Stimulated activated CD4-positive, alpha-beta T cell treated with anti-CD3 and anti-CD28 coated beads, Interleukin-4, amount 100 ng/mL, for 4 hours (primary cell): Measurements from ENCODE around the gene FGGY.
"Not testable (repeated sequence)": the region's sequence is repeated elsewhere in the genome, so short reads cannot be mapped to it uniquely, and the experiment has no call there.

ENCODE experiments used
- DNase-seq, 2 experiments: peaks; one replicate each; pipeline ENCODE4 v3.0.0-alpha.2; 2020

FGGY gene

DNA sequence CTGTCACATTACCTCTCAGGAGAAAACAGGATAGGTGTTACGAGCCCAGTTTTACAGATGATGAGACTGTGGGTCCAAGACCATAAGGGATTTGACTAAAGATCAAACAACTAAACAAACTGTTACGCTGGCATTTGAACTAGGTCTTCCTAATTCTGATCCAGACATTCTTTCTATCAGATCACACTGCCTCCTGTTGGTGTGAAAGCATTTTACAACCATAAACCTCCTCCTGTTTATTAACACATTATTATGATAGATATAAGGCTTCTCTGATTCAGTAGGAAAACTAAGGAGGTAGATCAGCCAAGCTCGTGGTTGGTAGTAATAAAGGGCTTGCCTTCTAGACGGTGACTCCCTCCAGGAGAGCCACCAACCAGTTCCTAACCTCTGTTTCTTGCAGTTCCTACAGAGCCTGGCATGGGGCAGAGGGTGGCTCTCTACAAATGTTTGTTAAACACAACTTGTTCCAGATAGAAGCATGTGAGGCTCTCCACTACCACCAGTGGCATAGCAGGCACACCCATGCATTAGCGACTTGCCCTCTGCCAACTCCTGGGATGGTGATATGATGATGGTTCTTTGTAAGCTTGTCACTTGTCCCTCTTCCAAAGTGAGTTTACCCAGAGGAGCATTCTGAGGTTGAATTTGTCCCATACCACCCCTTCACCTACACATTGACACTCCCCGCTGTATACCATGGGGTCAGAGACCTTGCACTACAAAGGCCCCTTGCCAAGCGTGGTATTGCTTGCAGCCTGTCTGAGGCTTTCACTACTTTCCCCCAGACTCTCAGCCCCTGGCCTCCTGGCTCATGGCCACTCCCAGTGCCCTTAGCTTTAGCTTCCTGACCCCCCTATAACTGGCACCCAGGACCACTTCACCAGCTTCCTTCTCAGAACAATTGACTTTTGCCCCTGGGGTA, 421.4 kb downstream of the FGGY start:
- DNase-seq: no peak

DNA sequence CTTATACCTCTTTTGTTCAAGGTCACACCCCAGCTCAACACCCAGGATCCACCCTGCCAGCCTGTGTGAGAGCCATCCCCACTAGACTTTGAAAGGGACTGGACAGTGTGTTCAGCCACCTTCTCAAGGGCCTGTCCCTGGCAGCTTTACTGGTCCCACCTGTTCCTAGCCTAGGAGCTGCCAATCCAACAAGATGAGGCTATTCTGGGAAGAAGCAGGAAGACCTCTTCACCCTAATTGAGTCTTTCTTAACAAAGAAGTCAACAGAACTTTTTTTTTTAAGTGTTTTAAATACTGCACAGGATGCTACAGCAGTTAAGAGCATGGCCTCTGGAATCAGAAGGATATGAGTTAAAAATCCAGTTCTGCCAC, 422.1 kb downstream of the FGGY start:
- no peak for DNase-seq

DNA sequence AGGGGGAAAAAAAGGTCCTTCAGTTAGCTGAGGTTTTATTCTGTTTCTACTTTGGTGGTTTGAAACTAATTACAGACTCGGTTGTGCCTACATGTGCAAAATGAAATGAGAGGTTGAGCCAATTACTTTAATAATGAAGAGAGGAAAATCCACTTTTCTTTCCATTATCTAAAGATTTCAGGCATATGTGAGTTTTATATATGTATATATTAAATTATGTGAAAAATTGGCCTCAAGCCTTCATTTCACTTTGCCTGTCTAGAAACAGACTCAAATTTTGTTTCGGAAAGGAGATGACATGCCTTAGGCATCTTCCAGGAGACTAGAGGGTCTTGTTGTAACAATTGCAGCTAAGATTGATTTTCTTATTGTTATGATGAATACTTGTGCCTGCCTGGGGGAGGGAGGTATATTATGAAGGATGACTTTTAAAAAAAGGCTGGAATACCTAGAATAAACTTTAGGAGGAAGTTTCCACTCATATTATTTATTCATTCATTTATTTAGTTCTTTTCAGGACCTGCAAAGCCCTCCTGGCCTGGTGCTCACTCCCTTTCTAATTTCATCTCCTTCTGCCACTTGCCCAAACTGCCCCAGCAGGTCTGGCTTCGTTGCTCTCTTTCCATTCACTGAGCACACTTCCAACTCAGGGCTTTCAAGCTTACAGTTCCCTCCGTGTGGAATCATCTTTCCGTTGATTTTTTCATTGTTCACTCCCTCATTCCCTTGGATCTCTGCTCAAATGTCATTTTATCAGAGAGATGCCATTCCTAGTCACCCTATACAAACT, 423.6 kb downstream of the FGGY start:
- no peak for DNase-seq

DNA sequence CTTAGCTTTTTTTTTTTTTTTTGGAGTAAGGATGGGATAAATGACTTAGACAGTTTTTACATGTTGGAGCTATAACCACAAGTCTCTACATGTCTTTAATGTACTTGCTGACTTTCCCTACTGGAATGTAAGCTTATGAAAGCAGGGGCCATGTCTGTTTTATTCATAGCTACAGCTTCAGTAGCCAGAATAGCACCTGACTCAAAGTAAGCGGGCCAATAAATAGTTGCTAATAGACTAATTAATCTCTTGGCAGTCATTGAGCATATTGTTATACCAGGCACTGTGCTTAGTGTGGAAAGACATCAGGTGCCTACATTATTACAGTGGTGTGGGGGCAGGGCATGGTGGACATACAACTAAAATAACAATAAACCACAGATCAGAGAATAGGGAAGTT, 433.4 kb downstream of the FGGY start:
- no peak for DNase-seq

DNA sequence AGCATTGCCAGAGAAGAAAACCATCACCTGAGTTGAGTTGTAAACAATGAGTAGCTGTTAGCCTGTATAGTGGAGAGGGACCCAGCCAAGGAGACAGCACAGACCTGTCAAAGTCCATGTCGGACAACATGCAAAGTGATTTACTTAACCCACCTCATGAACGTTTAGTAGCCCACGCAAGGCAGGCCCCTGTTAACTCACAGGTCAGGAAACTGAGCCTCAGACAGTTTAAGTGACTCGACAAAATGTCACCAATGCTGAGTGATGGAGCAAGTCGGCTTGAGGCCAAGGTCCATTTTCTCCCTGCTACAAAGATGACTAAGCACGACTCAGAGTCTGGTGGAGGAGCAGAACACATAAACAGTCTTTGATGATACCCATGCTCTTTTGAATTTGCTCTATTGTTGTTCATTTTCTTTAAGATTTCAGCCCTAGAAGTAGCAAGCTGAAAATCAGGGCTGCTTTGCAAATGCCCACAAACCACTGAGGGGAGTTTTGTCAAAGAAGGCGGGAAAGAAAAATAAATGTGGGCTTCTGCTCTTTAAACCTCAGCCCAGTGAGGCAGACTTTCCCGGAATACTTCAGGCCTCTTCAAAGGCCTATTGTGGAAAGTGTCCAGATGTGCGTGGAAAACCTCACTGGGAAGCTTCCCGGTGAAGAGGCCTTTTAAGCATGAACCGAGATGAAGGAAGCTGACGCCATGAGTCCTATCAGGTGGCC, 434.0 kb downstream of the FGGY start:
- no peak for DNase-seq

DNA sequence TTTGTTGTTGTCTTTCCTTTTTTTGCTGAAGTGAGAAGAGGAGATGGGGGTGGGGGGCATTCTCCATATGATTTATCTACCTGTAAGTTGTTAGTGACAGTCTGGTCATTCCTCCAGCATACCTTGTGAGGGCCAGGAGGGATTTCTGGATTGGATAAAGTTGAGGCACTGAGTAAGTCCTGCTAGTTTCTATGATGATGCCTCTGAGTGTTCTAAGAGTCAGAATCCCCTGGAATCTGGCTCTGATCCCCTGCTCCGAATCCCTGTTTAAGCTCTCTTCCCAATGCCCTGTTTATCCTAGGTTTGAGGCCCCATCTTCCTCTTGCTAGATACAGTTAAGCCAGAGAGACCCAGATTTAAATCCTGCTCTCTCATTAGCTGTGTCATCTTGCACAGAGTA, 434.7 kb downstream of the FGGY start:
- no peak for DNase-seq

DNA sequence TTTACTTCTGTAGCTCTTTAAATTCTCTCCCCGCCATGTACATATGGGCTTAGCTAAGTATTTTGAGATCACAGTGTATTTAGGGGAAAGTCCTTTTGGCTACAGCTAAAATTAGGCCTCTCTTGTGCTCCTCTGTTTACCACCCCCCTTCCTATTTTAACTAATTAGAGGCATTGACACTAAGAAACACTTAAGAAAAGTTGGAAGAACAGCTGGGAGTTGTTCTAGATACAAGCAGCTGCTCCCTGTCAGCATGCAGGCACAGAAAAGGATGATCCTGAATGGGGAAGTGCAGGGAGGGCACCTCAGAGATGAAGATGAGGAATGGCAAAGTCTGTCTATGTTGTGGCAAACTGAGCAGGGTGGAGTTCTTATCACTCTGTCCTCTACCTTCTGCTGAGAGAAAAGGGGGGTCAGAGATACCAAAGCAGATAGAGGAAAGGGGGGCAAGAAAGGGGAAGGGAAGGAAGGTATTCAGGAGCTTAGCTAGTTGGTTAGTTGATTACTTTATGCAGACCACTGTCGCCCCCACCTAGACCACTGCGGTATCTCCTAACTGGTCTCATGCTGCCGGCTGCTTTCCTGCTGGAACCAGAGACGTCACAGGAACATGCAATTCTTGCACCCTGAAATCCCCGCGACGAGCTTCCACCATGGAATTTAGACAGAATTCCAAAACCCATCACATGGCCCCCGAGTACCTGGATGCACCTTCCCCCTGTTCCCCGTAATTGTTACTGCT, 435.5 kb downstream of the FGGY start:
- no peak for DNase-seq

DNA sequence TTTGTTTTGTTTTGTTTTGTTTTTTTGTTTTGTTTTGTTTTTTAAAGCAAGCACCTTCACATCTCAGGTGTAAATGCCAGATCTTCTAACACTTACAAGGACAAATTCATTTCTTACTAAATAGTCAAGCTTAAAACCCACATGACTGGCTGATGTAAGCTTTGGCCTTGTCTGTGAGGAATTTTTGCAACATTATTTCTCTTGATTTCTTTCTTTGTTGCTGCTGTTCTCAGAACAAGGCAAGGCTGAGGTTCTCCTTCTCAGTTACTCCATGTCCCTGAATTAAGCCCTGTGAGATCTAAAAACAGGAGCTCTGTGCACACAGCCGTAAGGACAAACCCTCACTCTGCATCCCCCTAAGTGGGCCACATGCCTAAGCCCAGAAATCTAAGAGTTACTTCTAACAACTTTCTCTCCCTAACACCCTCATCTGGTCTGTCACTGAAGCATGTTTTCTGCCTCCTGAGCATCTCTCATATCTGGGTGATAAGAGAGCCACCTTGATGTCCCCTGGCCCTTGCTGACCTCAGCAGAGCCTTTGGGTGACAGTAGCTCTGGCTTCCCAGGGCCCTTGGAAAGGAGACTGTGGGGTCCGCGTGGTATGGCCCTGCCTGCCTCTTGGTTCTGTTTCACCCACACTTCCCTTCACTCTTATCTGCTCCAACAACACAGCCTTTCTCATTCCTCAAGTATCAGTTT, 436.7 kb downstream of the FGGY start:
- no peak for DNase-seq

DNA sequence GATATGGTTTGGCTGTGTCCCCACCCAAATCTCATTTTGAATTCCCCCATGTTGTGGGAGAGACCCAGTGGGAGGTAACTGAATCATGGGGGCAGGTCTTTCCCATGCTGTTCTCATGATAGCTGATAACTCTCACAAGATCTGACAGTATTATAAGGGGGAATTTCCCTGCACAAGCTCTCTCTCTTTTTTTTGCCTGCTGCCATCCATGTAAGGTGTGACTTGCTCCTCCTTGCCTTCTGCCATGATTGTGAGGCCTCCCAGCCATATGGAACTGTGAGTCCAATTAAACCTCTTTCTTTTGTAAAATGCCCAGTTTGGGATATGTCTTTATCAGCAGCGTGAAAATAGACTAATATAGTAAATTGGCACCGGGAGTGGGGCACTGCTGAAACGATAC, 439.0 kb downstream of the FGGY start:
- not testable (repeated sequence) for DNase-seq

DNA sequence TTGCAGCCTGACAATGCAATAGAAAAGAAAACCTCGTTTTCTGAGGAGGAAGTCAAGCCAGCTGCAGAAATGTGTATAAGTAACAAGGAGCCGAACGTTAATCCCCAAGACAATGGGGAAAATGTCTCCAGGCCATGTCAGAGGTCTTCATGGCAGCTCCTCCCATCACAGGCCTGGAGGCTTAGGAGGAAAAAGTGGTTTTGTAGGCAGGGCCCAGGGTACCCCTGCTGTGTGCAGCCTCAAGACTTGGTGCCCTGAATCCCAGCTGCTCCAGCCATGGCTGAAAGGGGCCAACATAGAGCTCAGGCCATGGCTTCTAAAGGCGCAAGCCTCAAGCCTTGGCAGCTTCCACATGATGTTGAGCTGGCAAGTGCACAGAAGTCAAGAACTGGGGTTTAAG, 439.9 kb downstream of the FGGY start:
- no peak for DNase-seq

DNA sequence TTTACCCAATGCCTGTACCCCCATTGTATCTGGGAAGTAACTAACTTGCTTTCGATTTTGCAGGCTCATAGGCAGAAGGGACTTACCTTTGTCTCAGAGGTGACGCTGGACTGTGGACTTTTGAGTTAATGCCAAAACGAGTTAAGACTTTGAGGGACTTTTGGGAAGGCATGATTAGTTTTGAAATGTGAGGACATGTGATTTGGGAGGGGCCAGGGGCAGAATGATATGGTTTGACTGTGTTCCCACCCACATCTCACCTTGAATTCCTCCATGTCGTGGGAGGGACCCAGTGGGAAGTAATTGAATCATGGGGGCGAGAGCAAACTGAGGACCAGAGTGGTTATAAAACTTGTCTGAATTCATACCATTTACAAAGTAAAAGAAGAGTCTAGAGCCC, 440.7 kb downstream of the FGGY start:
- DNase-seq: no peak

DNA sequence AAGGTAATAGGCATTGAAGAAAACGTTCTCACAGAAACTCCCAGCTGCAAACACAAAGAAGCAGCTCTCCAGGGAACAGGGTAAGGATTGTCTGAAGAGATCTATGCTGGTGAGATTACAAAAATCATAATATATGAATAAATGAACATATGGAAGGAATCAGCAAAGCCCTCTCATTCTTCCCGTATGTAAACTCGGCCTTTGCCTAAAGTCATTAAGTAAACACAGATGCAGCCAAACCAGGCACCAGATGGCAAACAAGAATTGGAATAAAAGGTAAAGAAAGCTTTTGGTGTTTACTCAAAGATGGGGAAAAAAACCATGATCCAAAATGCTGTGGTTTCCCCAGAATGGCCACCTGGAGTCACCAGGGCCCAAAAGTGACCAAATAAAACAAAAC, 441.3 kb downstream of the FGGY start:
- no peak for DNase-seq

DNA sequence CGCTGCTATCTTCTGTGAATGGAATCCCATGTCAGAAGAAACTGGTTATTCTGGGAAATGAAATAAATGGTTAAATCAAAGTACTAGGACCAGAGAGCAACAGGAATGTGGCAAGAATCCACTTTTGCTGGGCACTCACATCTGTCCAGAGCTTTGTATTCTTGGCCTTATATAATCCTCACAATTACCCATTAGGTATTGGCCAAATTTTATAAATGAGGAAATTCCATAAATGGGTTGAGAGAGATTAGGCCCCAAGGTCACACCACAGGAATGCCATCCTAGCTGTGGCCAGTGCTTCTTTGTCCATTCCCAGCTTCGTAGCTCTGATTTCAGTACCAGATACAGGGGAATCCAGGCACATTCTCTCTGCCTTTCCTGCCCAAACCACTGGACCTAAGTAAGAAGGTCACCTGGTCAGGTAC, 441.7 kb downstream of the FGGY start:
- no peak for DNase-seq

DNA sequence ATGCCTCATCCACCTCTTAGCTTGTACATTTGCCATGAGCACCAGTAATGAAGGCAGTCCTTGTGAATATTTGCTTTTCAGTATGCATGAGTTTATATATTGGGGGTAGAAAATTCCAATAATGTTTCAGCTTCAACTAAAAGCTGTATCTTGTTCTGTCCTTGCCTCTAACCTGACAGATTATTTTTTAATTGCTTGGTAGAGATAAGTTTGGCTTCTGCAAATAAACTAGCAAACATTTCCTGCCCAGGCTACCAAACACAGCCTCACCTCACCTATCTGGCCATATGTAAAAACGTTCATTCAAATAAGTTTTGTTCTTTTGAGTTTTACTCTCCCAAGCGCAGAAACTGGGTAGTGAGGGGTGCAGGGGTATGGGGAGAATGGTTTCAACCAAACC, 442.2 kb downstream of the FGGY start:
- no peak for DNase-seq

DNA sequence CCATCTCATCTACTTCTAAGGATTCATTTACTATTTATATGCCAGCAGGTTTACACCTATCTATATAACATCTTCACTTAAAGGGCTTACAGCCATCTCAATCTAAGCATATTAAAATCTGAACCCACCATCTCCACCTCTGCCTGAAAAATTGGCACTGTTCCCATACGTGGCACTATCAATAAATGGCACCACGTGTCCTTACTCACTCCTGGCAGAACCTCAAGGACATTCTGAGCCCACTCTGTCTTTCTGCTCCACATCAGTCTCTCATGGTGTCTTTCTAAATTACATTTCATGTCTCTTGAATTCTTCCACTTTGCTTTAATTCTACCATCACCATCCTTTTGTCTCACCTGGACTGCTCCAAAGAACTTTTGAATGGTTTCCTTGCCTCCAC, 445.6 kb downstream of the FGGY start:
- DNase-seq: no peak

DNA sequence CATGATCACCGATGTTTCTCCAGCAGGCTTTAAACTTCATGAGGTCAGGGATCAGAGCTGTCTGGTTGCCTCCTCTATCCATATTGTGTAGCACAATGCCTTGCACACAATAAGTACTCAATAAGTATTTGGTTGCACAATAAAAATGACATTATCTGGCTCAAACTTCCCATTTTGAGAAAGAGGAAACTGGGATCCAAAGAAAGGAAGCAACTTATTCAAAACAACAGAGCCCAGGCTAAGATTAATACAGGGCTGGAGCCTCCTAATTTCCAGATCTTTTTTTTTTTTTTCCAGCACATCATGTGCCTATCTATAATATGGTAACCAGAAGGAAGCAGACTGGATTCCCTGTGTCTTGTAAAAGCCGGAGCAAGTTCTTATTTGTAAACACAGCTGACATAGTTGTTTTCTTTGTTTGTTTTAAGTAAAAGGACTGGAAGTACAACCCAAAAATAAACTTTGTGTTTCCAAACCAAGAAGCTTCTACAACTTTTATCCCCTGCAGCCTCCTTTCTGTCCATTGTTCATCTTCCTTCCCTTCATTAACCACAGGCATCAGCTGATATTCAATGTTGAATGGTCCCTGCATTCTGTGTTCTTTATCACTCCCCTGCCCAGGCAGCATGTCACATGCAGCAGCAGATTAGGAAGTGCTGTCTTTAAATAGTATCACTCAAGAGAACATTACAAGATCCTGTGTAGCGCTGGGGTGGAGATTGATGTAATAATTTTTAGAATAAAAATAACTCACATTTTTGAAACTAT, 446.6 kb downstream of the FGGY start:
- DNase-seq: no peak

DNA sequence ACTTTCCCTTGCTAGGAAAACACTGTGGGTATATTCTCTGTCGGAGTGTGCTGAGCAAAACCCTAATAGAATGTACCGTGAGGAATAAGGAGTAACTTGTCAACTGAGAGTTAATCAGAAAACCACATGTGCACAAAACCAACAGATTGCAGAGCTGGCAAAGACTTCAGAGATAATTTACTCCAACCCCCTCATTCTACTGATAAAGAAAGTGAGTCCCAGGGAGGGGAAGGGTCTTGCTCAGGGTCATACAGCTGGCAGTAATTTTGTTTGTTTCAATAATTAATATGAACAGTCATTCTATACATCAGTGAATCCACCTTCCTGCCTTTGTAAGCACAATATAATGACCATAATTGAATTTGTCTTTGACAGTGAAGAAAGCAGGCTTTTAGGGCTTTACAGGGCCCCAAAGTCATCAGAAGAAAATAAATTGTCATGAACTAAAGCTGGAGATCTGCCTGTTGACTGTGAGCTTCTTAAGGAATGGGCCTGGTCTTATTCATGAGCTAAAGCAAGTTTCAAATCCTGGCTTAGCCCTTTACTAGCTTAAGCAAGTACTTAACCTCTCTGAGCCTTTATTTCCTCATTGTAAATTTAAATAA, 450.6 kb downstream of the FGGY start:
- no peak for DNase-seq

DNA sequence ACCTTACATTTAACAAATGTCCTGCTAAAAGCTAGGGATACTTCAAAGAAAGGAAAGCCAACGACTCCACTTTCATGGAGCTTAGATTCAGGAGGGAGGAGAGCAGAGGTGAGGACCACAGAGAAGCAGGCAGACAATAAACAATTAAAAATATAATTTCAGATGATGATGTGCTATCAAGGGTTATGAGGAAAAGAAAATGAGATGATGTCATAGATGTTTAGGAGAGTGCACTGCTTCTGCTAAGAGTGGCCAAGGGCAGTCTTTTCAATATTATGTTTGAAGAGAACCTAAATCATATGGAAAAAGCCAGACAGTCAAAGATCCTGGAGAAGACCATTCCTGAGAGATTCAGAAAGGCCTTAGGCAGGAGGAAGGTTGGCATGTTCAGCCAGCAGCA, 451.2 kb downstream of the FGGY start:
- no peak for DNase-seq

DNA sequence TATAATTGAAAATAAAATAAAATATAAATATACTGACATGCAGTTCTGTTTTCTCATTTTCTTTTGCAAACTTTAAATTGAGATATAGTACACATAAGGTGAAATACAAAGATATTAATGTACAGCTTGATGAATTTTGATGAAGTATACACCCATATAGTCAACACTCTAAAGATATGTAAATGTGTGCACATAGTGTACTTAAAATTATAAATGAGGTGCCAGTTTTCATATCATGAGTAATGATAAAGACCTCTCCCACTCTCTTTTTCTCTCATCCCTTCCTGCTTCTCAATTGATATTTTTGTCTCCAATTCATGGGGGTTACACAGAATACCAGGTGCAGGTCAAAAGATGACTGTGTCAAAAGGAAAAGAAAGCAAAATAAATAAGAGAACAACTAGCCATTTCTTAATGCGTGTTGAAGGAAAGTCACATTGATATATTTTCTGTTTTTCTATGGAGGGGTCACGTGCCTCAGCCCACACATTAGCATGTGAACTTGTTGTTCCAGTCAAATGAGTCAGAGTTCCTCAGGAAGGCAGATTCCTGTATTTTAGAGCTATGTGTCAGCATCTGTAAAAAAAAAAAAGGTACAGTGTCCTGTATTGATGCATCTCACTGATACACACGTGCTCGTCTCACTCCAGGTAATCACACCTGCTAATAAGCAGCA, 453.6 kb downstream of the FGGY start:
- DNase-seq: no peak

DNA sequence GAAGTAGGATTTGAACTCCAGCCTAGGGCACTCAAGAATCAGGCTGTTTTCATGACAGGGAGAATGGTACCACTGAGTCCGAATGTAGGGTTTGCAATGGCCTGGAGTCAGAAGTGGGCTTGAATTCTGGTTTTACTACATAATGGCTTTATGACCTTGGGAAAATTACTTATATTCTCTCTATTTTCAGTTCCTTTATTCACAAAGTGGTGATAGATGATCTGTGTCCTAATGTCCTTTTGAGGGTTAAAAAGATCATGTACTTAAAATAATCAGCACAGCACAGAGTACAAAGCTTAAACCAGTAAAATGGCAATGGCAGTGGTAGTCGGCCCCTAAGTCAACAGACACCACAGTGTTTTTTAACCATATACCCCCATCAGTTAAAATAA, 454.1 kb downstream of the FGGY start:
- DNase-seq: no peak
